MCF 10A (cell line): ENCODE measurements around the gene MAMLD1. TPM values are rescaled to one million over a fixed set of nuclear protein-coding genes. Genes with fewer than 3 reads are reported as not detected.

Source experiments
- BruUV-seq: library from RNA; stranded (reverse); fragments of 400-500 nt; replicated peaks from 2 replicates; lab custom pipeline; 2021; lab: Mats Ljungman, UMichigan
- CTCF ChIA-PET: fragments of 300-600 bp; sonication (Branson Sonifier 250); formaldehyde crosslinking; extraction: SDS; loops from one replicate; lab custom pipeline; 2021; ENCODE audit warnings: antibody characterized with exemption, inconsistent platforms; lab: Yijun Ruan, JAX
- POLR2A ChIA-PET: fragments of 300-600, 350-650 bp; sonication (Branson Sonifier 250); formaldehyde crosslinking; extraction: SDS; loops from one replicate; lab custom pipeline; 2020; ENCODE audit warnings: antibody characterized with exemption, inconsistent platforms; lab: Yijun Ruan, JAX
- DNase-seq: peaks from one replicate; pipeline ENCODE4 v3.0.0-alpha.2; 2018; ENCODE audit not compliant: unreplicated experiment
- H3K27ac Mint-ChIP-seq: one replicate; pipeline ENCODE4 v1.8.0; 2022; ENCODE audit warnings: mild to moderate bottlenecking, low read depth, mixed read lengths; ENCODE audit not compliant: unreplicated experiment
- H3K27me3 Mint-ChIP-seq: one replicate; pipeline ENCODE4 v1.8.0; 2022; ENCODE audit warnings: mixed read lengths; ENCODE audit not compliant: insufficient read depth, unreplicated experiment
- H3K36me3 Mint-ChIP-seq: one replicate; pipeline ENCODE4 v1.8.0; 2022; ENCODE audit warnings: mild to moderate bottlenecking, moderate library complexity, mixed read lengths; ENCODE audit not compliant: insufficient read depth, unreplicated experiment
- H3K4me1 Mint-ChIP-seq: one replicate; pipeline ENCODE4 v1.8.0; 2022; ENCODE audit warnings: mixed read lengths; ENCODE audit not compliant: insufficient read depth, unreplicated experiment
- H3K4me3 Mint-ChIP-seq: one replicate; pipeline ENCODE4 v1.8.0; 2022; ENCODE audit warnings: mild to moderate bottlenecking, moderate library complexity, mixed read lengths; ENCODE audit not compliant: unreplicated experiment
- H3K9me3 Mint-ChIP-seq: one replicate; pipeline ENCODE4 v1.8.0; 2022; ENCODE audit warnings: mixed read lengths; ENCODE audit not compliant: unreplicated experiment
- intact Hi-C: fragments of 100-400 bp; cut with micrococcal nuclease; formaldehyde crosslinking; loops from 2 replicates; pipeline ENCODE4 v1.14.1; 2022
- total RNA-seq: library from RNA; stranded (reverse); gene quantifications from 2 replicates; pipeline ENCODE4 v1.2.3, GENCODE V29; 2022
- TF ChIP-seq, protein P1 (sequence below): fragments of 200-600 bp; IDR thresholded peaks from one replicate; pipeline ENCODE4 v1.8.0; 2022; ENCODE audit warnings: antibody characterized with exemption, mild to moderate bottlenecking; ENCODE audit not compliant: unreplicated experiment

Gene MAMLD1
- total RNA-seq, 1 experiment from 2014 or later = 1.9 TPM

DNA sequence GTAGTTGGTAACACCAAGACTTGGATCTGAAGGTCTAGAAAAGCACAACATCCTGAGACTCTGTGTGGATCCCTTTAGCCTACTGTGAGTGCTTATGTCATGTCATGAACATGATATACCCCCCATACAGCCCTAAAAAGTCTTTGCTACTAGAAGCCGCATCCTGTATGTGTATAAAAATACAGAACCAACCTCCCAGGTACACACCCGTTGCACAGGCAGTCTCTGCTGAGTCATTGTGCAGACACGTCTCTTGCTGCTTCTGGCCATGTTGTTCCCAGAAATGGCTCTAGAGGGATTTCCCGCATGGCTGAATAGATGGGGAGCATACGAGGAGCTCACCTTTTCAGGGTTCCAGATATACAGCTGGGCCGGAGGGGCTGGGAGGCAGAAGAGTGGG, 93.3 kb downstream of the MAMLD1 start:
- Mint-ChIP-seq H3K9me3 (no peaks in the 10 kb centered on the region), H3K4me1 (peaks cover 13% of the 10 kb centered on the region), H3K27ac (peak overlapping the region; percentile 52), H3K36me3 (peaks cover 6% of the 10 kb centered on the region), H3K4me3 (no peak overlapping the region), H3K27me3 (peaks cover 12% of the 10 kb centered on the region)
- ChIA-PET CTCF (interaction anchor here (0.5 to 1.6 kb wide), 7 partner anchors 21 to 478 kb away, joined by 3 to 6 read pairs (median 3); no protein-coding TSS in a partner anchor), POLR2A (interaction anchor here (0.6 kb wide), 2 partner anchors 18 to 135 kb away, joined by 3 read pairs; no protein-coding TSS in a partner anchor)
- BruUV-seq = no TSS peak
- intact Hi-C loops = no loop called here
- peak; percentile 76 for DNase-seq
- TF ChIP-seq, protein P1, sequence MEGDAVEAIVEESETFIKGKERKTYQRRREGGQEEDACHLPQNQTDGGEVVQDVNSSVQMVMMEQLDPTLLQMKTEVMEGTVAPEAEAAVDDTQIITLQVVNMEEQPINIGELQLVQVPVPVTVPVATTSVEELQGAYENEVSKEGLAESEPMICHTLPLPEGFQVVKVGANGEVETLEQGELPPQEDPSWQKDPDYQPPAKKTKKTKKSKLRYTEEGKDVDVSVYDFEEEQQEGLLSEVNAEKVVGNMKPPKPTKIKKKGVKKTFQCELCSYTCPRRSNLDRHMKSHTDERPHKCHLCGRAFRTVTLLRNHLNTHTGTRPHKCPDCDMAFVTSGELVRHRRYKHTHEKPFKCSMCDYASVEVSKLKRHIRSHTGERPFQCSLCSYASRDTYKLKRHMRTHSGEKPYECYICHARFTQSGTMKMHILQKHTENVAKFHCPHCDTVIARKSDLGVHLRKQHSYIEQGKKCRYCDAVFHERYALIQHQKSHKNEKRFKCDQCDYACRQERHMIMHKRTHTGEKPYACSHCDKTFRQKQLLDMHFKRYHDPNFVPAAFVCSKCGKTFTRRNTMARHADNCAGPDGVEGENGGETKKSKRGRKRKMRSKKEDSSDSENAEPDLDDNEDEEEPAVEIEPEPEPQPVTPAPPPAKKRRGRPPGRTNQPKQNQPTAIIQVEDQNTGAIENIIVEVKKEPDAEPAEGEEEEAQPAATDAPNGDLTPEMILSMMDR = peak; percentile 13

DNA sequence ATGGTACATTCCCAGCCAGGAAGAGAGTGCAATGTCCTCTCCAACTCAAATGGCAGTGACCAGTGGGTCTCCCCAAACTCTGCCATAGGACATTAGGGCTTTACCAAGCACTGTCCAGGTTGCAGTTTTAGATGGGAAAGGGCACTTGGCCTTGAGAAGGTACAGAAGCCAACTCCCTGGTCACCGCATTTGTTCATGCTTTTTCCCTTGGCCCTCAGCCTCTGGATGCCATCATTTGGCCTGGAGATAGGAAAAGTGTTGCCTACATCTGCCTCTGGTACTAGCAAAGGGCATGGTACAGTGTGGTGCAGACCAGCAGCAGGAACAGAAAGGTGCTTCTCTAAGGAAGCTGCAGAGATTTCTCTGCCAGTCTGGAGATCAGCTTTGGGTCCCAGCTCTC, 93.8 kb downstream of the MAMLD1 start:
- intact Hi-C loops = no loop called here
- peaks cover 12% of the 10 kb centered on the region for H3K27me3 Mint-ChIP-seq
- DNase-seq = no peak
- TF ChIP-seq, protein P1 = no peak
- BruUV-seq = no TSS peak
- peaks cover 13% of the 10 kb centered on the region for H3K4me1 Mint-ChIP-seq
- H3K27ac Mint-ChIP-seq = peak overlapping the region; percentile 52
- CTCF ChIA-PET = interaction anchor here (0.6 to 1.6 kb wide), 5 partner anchors 20 to 41 kb away, joined by 3 to 6 read pairs (median 4); no protein-coding TSS in a partner anchor
- no peaks in the 10 kb centered on the region for H3K9me3 Mint-ChIP-seq
- H3K36me3 Mint-ChIP-seq = peaks cover 6% of the 10 kb centered on the region
- POLR2A ChIA-PET = interaction anchor here (0.6 kb wide), 1 partner anchor 18 kb away, joined by 3 read pairs; no protein-coding TSS in a partner anchor
- H3K4me3 Mint-ChIP-seq = no peak overlapping the region

DNA sequence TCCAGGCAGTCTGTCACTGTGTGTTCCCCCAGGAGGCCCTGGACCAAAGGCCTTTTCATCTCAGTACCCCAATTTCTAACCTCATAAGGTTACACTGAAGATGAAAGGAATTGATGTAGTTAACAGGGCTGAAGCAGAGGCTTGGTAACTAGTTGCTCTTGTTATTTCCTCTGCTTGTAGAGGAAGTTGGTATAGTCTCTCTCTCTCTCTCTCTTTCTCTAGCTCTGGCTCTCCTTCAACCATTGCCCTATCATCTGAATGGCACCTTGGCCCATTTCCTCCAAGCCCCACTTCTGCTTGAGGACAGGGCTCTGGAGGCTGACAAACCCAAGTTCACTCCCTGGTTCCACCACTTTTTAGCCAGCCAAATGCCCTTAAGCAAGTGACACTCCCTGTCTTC, 96.1 kb downstream of the MAMLD1 start:
- TF ChIP-seq, protein P1 = no peak
- Mint-ChIP-seq H3K27me3 (peaks cover 1% of the 10 kb centered on the region), H3K27ac (peak overlapping the region; percentile 6), H3K4me3 (no peak overlapping the region), H3K36me3 (no peaks in the 10 kb centered on the region), H3K4me1 (peaks cover 13% of the 10 kb centered on the region), H3K9me3 (no peaks in the 10 kb centered on the region)
- intact Hi-C loops = no loop called here
- POLR2A ChIA-PET = no interaction called here
- no TSS peak for BruUV-seq
- CTCF ChIA-PET = no interaction called here
- DNase-seq = no peak

DNA sequence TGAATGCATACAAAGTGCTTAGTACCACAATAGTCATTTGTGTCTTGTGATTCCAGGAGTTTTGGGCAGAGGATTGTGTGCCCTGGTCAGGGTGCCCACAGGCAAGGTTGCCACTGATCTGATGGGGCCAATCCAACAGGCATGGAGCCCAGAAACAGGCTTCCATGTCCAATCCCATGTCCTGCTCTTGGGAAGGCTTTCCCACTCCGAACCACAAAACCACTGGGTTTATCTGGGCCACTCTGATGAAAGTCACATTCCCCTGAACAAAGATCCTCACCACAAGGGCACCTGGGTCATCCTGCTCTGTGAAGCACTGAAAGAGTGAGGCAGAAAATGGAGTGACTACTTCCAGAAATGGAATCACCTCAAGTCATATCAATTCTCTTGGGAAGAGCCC, 96.9 kb downstream of the MAMLD1 start:
- ChIA-PET POLR2A (no interaction called here), CTCF (no interaction called here)
- H3K36me3 Mint-ChIP-seq = no peaks in the 10 kb centered on the region
- peaks cover 13% of the 10 kb centered on the region for H3K4me1 Mint-ChIP-seq
- H3K27me3 Mint-ChIP-seq = no peaks in the 10 kb centered on the region
- no peak overlapping the region for H3K27ac Mint-ChIP-seq
- DNase-seq = no peak
- no TSS peak for BruUV-seq
- H3K4me3 Mint-ChIP-seq = no peak overlapping the region
- intact Hi-C loops = no loop called here
- H3K9me3 Mint-ChIP-seq = no peaks in the 10 kb centered on the region
- TF ChIP-seq, protein P1 = no peak
